Type B pancreatic cell (in vitro differentiated cells): ENCODE results near the gene EMSY. TPM values are rescaled to one million over a fixed set of nuclear protein-coding genes. Genes with fewer than 3 reads are reported as not detected.

Experiments used
- DNase-seq: peaks from one replicate; pipeline ENCODE4 v3.0.0; 2021; ENCODE audit warnings: mixed read lengths; ENCODE audit not compliant: unreplicated experiment; ENCODE audit errors: extremely low spot score
- H3K27ac Mint-ChIP-seq: 2 replicates; pipeline ENCODE4 v1.8.0; 2021; ENCODE audit warnings: mild to moderate bottlenecking, mixed read lengths
- H3K27me3 Mint-ChIP-seq: 2 replicates; pipeline ENCODE4 v1.8.0; 2021; ENCODE audit warnings: mixed read lengths
- H3K36me3 Mint-ChIP-seq: 2 replicates; pipeline ENCODE4 v1.8.0; 2021; ENCODE audit warnings: mixed read lengths
- H3K4me1 Mint-ChIP-seq: one replicate; pipeline ENCODE4 v1.8.0; 2021; ENCODE audit warnings: mixed read lengths; ENCODE audit not compliant: unreplicated experiment
- H3K4me3 Mint-ChIP-seq: 2 replicates; pipeline ENCODE4 v1.8.0; 2021; ENCODE audit warnings: mild to moderate bottlenecking, mixed read lengths
- H3K9me3 Mint-ChIP-seq: 2 replicates; pipeline ENCODE4 v1.8.0; 2021; ENCODE audit warnings: mixed read lengths
- CTCF ChIP-seq: fragments of 200-600 bp; sonication (generic); conservative IDR thresholded peaks from 2 replicates; pipeline ENCODE4 v1.5.0; 2021; ENCODE audit warnings: antibody characterized with exemption, mild to moderate bottlenecking
- total RNA-seq: library from RNA; stranded (reverse); gene quantifications from 2 replicates; pipeline ENCODE4 v1.2.1, GENCODE V29; 2021; ENCODE audit warnings: low replicate concordance

Gene EMSY
- total RNA-seq, 1 donor from 2014 or later: 32.3 TPM

DNA sequence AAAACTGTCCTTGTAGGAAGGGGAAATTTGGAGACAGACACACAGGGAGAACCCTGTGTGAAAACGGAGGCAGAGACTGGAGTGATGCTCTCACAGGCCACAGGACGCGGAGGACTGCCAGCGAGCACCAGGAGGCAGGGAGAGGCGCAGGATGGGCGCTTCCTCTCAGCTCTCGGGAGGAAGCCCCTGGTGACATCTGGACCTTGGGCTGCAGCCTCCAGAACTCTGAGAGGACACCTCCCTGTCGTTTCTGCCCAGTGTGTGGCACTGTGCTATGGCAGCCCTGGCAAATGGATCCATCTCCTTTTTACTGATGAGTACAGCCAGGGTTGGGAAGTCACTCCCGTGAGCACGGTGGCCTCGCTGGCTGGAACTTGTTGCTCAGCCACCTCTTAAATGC, 151.8 kb downstream of the EMSY start:
- TF ChIP-seq CTCF: no peak
- H3K9me3 Mint-ChIP-seq: no peaks in the 10 kb centered on the region
- no peaks in the 10 kb centered on the region for H3K36me3 Mint-ChIP-seq
- no peak overlapping the region for H3K4me3 Mint-ChIP-seq
- no peaks in the 10 kb centered on the region for H3K27me3 Mint-ChIP-seq
- no peak for DNase-seq
- no peak overlapping the region for H3K27ac Mint-ChIP-seq
- H3K4me1 Mint-ChIP-seq: no peaks in the 10 kb centered on the region

- DNase-seq: no peak
- no peaks in the 10 kb centered on the region for H3K27me3 Mint-ChIP-seq
- H3K36me3 Mint-ChIP-seq: no peaks in the 10 kb centered on the region
- H3K27ac Mint-ChIP-seq: no peak overlapping the region
- H3K4me1 Mint-ChIP-seq: no peaks in the 10 kb centered on the region
- no peak overlapping the region for H3K4me3 Mint-ChIP-seq
- H3K9me3 Mint-ChIP-seq: no peaks in the 10 kb centered on the region
- TF ChIP-seq CTCF: no peak
These were observed 153.0 kb downstream of the EMSY start for GRCh38 chr11:76597533-76598425.

GRCh38 chr11:76598426-76598839, 153.6 kb downstream of the EMSY start:
- no peaks in the 10 kb centered on the region for H3K36me3 Mint-ChIP-seq
- H3K4me3 Mint-ChIP-seq: no peak overlapping the region
- peak; percentile 52 for DNase-seq
- no peaks in the 10 kb centered on the region for H3K4me1 Mint-ChIP-seq
- no peaks in the 10 kb centered on the region for H3K27me3 Mint-ChIP-seq
- no peak overlapping the region for H3K27ac Mint-ChIP-seq
- TF ChIP-seq CTCF: peak; percentile 64
- H3K9me3 Mint-ChIP-seq: no peaks in the 10 kb centered on the region

GRCh38 chr11:76599041-76600013, 154.5 kb downstream of the EMSY start:
- DNase-seq: peak; percentile 55
- no peak overlapping the region for H3K27ac Mint-ChIP-seq
- no peaks in the 10 kb centered on the region for H3K9me3 Mint-ChIP-seq
- H3K27me3 Mint-ChIP-seq: no peaks in the 10 kb centered on the region
- no peak for TF ChIP-seq CTCF
- H3K4me3 Mint-ChIP-seq: no peak overlapping the region
- no peaks in the 10 kb centered on the region for H3K36me3 Mint-ChIP-seq
- no peaks in the 10 kb centered on the region for H3K4me1 Mint-ChIP-seq

DNA sequence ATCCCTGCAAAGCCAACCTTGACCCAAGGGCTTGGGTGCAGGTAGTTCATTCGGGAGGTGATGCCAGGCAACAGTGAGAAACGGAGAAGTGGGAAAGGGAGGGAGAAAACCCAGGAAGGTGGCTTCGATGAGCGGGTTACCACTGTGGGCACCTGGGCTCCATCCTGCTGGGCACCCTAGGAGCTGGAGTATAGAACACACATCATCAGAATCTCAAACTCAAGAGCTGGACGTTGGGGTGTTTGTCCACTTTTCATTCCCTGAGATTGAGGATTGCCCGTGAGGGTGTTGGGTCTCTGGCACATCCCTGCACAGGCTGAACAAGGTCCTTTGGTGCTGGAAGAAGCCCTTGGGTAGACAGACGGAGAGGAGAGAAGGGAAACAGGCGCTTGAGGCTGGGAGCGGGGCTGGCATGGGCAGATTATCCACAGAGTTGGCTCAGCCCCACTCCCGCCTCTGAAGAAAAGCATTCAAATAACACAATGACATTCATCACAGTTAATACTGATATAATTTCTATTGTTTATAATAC, 155.4 kb downstream of the EMSY start:
- no peak for DNase-seq
- Mint-ChIP-seq H3K27me3 (no peaks in the 10 kb centered on the region), H3K9me3 (no peaks in the 10 kb centered on the region), H3K4me3 (no peak overlapping the region), H3K27ac (no peak overlapping the region), H3K4me1 (no peaks in the 10 kb centered on the region), H3K36me3 (no peaks in the 10 kb centered on the region)
- no peak for TF ChIP-seq CTCF
